Stimulated activated CD8-positive, alpha-beta memory T cell treated with anti-CD3 and anti-CD28 coated beads, Interleukin-4, amount 100 ng/mL, for 48 hours (primary cell): ENCODE measurements around the gene SNX4.
"Not testable (repeated sequence)": the region's sequence is repeated elsewhere in the genome, so short reads cannot be mapped to it uniquely, and the experiment has no call there.

Experiments
- DNase-seq: peaks from one replicate; pipeline ENCODE4 v3.0.0-alpha.2; 2020

The SNX4 gene

DNA sequence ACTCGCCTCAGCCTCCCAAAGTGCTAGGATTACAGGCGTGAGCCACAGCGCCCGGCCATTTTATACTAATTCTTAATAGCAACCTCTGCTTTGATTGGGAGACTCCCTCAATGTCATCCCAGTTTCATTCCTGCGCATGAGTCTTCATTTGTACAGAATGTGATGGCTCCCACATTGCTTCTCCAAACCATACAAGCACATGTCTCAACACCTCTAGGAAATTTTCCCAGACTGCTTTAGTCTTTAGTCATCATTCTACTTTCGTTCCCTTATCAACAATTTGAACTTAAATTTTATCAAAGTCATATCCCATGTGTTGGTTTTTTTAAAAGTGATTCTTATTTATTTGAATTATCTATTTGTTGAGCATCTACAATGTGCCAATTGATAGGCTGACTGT lies 58.1 kb downstream of the SNX4 start:
- no peak for DNase-seq

DNA sequence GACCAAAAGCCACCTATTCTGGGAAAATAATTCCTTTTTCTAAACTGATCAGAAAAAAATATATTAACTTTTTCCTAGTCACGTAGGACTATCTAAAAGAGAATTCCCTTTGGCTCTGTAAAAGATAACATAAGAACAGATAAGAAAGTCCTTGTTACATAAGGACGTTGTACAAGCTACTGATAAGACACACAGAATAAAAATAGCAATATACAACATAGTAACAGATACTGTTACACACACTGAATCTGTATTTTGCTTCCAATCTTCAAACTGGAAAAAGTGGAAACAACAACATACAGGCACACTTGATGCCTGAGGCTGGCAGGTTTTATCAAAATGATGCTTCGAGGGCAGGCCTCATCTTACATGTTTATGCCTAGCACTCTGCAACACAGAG lies 59.8 kb downstream of the SNX4 start:
- DNase-seq = no peak

DNA sequence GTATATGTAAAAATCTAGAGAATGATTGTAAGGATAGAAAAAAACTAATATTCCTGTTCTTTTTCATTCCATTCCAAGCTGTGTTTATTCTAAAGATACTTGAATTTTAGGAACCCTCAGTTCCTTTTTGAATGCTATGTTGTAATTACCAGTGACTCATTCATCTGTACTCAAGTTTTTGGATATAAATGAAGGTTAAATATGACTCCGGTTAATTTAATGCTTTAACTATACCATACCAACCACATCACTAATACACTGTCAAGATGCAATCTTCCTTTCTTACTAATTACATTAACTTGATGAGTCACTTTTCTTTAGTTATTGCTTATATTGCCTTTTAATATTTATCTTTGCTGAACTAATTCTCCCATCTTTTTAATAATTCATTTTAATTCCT lies 76.1 kb downstream of the SNX4 start:
- no peak for DNase-seq

DNA sequence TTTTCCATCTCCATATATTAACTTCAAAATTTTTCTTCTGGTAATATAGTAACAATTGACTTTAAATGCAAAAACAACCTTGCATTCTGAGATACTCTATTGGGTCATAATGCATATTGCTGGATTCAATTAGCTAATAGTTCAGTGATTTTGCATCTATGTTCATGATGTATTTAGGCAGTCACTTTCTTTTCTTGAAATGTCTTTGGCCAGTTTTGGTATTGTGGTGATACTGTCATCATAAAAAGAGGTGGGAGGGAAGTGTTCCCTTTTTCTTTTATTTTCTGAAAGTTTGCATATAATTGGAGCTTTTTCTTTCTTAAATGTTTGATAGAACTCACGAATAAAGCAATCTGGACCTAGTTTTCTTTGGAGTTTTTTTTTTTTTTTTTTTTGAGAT lies 77.5 kb downstream of the SNX4 start:
- no peak for DNase-seq

DNA sequence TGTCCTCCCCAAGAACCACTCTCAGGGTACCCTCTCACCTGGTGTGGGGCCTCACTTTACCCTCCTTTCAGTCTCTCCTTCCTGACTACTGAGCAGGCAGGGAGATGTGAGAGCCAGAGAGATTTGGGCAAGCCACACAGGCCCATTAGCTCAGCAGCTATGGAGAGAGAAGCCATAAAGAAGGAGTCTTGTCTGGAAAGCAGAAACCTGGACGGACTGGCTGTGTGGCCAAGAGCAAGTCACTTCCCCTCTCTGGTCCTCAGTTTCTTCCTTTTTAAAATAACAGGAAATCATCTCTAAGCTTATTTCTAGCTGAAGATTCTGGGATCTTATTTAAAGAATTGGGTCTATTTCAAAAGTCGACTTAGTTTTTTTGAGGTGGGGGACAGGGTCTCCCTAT lies 79.0 kb downstream of the SNX4 start:
- DNase-seq = no peak

DNA sequence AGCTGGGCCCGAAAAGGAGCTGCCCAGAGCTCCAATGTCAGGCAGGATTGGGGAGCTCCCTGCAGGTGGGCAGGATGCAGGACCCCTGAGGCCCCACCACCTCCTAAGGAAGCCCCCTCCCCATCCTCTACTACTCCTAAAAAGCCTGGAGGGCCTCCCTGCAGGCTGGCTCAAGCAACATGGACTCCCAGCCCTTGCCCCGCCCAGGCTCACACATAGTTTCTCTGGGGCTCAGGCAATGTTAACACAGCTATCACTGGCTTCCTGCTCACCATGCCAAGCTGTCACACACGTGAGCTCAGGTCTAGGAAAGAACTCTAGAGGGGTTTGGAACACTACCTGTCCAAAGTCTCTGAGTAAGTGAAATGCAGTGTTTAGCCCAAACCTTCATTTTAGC lies 79.4 kb downstream of the SNX4 start:
- no peak for DNase-seq

DNA sequence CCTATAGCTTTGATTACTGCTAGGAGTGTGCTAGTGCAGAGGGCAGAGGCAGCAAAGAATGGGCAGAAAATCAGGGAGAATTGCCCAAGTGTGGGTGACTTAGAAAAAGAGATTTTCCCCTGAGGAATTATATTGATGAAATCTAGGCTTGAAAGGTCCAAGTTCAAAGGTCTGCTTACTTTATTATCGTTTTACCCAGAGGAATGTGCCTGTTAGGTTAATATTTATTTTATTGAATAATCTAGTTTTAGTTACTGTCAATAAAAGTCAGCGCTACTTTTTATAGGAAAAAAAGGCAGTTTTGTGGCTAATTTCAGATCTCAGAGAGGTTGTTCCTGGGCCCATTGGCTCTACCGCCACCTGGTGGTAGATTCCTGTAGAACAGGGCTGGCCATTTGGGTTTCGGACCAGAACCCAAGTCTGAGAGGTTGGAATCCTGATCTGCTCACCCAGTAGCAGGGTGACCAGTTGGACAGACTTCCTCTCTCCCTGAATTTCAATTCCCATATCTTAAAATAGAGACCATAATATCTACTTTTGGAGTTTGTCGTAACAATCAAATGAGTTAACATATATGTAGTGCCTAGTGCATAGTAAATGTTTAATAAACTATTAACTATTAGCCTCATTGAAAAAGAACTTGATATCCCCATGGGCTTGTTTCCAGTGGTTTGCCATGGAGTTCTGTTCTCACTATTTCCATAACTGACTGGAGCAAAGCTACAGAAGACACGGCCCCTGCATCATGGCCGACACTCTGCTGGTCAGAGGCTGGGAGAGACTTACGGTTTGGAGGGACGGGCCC lies 82.2 kb downstream of the SNX4 start:
- DNase-seq = peak; percentile 81

DNA sequence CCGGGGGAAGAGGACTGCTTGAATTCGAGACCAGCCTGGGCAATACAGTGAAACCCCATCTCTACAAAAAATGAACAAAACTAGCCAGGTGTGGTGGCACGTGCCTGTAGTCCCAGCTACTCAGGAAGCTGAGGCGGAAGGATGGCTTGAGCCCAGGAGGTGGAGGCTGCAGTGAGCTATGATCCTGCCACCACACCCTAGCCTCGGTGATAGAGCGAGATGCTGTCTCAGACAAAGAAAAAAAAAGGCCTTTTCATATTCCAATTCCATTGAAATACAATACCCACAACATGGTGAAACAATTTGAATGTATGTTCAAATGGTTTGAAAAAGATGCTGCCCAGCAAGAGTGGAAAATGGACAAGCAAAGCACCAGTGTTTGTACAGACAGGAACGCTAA lies 83.1 kb downstream of the SNX4 start:
- DNase-seq = no peak

DNA sequence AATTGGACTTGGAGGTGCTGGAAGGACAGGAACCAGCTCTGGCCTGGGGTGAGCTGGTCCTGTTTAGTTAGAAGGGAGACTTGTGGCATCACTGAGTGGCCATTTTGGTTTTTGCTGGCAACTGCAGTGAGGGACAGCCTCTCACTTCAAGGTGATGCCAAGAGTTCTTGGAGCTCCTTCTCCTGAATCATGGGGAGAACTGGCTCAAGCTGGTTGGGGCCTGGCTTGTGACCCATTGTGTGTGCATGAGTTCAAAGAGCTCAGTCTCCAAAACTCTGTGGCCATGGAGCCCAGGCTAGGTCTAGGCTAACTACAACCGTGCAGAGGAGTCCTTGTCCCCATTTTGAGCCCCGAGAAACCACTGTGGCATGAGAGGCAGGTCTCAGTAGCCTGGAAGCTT lies 84.8 kb downstream of the SNX4 start:
- DNase-seq = no peak

DNA sequence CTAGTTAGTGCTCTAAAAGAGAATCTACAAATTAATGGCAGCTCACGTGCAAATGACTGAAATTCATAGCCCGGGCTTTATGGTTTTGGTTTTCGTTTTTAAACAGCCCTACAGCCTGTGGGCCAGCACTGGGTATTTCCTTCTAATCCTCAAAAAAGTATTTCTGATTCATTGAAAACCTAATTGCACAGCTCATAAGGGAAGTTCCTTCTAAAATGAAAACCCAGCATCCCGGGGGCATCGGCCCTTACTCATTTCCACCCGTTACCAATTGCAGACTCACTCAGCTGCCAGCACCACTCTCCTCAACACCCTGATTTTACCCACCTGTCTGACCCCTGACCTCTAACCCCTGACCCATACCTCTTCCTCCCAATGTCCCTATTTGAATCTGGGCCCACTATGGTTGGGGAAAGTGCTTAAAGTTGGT lies 85.4 kb downstream of the SNX4 start:
- DNase-seq = peak; percentile 36

DNA sequence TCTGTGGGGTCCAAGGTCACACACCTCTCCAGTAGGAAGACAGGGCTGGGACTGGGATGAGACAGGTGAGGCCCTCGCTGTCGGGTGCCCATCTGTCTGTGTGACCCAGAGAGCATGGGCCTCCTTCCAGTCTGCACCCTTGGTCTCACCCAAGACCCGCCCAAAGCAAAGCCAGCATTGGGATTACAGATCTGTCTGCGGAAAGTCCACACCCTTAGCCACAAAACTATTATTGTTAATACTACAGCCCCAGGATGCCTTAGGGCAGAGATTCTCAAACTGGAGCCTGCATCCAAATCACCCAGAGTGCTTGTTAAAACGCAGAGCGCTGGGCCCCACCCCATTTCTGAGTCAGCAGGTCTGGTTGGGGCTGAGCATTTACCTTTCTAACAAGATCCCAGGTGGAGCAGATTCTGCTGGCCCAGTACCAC lies 86.4 kb downstream of the SNX4 start:
- no peak for DNase-seq

DNA sequence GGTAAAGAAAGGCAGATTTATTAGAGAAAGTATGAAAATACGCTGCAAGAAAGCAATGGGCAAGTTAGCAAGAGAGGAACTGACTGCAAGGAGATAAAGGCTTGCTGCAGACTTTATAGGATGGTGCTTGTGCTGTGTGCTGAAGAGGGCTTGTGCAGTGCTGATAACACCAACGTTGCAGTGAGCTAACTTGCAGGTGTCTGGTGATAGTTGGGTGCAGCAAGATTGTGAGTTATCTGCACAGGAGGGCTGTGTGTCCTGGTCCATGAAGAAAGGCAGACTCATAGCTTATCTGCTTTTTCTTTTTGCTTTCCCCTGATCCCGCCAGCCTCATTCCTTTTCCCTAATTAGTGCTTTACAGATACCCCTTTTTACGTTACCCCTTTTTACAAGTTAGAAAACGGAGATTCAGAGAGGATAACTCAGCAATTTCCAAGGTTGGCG lies 86.9 kb downstream of the SNX4 start:
- DNase-seq = no peak

DNA sequence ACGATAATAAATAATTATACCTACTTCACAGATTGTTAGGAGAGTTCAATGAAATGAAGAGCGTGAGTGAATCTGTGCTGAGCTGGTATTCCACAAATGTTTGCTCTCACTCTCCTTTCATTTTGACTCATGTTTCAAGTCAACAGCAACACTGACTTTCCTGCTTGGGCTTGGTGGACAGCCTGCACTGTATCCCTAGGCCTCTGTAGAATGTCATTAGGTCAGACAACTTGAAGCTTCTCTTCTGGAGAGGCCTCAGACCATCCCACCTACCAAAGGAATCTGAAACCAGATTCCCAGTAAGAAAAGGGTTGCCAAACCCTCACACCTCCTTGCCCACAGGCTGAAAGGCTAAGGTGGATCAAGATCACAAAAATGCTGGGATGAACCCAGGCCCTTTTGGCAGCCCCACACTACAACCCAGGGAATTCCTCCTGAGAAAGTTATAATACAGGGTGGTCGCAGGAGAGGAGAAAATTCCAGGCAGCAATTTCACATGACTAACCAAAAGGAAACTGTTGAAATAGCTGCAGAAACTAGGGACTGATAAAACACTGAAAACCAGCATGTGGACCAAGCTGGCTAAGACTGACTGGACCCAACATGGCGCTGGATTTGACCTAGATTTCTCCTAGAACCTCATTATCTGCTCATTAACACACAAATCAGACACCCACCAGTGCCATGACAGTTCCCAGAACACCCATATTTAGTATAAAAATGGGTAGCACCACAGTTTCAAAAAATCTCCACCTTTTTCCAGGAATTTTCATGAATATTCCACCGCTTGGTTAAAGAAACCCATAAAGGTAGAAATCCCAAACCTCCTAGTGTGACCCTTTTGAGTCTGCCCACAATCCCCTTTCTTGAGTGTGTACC lies 87.9 kb downstream of the SNX4 start:
- no peak for DNase-seq

DNA sequence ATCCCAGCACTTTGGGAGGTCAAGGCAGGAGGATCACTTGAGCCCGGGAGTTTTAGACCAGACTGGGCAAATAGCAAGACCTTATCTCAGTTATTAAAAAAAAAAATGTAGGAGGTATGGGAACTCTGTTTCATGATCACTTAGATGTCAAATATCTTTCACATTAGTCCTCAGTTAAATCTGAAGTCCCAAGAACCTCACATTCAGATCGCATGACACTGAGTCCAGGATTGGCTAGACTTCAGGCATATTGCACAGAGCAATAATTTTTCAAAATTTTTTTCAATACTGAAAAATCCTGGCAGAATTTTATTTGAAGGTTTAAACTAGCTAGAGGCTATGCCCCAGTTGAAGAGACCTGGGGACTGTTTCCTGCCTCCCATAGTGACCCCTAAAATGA lies 88.6 kb downstream of the SNX4 start:
- no peak for DNase-seq

DNA sequence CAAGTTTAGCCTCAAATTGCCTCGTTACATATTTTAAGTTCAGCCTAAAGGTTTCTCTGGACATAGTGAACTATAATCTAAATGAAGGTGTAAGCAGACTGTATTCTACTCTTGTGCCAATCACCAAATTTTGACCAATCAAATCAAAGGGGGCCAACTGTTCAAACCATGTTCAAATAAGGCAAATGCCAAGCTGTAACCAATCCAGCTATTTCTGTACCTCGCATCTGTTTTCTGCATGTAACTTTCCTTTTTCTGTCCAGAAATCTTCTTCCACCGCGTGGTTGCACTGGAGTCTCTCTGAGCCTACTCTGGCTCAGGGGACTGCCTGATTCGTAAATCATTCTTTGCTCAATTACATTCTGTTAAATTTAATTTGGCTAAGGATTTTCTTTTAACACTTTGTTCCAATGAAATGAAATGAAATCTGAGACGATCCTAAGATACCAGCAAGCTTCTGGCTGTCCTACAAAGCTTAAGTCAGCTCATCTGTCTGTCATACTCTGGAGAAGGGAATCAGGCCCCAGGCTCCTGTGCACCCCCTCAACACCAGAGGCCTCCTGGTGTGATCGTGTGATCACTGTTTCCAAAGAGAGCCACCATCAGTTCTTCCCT lies 91.7 kb downstream of the SNX4 start:
- no peak for DNase-seq

DNA sequence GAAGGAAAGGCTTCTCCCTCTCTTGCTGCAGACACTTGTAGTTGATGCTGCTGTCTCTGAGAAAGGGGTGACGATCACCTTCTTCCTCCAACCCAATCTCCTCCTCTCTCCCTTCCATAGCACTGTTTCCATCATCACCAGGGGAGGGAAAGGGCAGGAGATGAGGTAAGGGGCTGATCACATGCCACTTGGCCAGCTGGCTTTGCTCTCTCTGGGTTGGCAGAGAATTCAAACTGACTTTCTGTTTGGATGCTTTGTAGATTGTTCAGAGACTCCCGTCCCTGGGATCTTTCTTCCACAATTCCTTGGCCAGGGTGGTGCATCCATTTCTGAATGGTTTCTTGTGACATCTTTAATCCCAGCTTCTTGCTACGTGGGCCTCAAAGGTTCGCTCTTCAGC lies 101.7 kb downstream of the SNX4 start:
- no peak for DNase-seq

DNA sequence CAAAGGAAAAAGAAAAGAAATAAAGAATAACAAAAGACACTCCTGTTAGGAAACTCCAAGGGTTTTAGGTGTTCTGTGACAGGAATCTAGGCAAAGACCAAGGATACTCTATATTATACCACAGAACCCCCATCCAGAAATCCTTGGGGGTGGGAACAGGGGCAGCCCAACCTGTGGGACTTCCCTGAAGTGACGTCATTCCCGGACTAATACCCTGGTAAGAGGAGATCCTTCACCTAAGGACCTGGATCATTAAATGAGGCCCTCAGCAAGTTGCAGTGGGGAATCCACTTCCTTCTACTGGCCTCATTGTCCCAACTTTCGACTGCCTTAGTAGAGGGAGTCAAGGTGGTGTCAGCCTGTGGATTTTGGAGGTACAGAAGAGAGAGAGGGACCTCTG lies 103.8 kb downstream of the SNX4 start:
- no peak for DNase-seq

DNA sequence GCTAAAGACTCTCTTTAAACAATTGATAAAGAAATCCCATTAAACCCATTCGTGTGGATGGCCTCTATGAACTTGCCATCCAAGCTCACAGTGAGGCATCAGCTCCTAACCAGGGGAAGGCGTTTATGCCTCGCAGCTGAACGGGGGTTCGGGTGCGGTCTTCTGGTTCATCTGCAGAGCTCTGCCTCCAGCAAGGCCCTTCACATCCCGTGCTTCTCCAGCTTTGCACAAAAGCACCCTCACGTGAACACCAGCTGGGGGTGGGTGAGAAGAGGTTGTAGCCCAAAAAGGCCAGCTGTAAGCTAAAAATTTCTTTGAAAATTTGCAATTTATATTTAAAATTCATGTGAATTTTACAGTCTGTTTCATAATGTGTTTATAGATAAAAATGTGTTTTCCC lies 105.3 kb downstream of the SNX4 start:
- DNase-seq = no peak

DNA sequence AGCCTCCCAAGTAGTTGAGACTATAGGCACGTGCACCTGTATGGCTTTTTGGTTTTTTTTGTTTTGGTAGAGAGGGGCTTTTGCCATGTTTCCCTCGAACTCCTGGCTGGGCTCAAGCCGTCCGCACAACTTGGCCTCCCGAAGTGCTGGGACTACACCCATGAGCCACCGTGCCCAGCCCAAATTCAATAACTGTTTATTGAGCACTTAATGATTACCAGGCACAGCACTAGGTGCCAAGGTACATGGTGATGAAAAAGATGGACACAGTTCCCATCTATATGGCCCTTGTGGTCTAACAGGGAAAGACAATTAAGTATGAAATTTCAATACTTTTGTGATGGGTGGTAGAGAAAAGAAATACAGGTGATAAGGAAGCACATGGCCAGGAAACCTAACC lies 109.1 kb downstream of the SNX4 start:
- no peak for DNase-seq

DNA sequence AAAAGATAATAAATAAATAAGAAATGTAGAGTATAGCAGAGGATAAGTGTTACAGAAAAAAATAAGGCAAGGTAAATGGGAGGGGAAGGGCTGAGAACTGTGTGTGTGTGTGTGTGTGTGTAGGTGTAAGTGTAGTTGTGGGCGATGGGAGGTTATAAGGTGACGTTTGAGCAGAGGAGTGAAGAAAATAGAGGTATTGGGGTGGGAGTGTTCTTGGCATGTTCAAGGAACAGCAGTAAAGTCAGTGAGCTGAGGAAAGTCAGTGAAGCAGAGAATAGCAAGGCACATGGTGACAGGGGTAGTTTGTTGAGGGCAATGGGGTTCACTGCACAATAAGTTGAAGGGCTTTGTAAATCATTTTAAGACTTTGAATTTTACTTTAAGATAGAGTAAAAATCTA lies 113.9 kb downstream of the SNX4 start:
- no peak for DNase-seq

DNA sequence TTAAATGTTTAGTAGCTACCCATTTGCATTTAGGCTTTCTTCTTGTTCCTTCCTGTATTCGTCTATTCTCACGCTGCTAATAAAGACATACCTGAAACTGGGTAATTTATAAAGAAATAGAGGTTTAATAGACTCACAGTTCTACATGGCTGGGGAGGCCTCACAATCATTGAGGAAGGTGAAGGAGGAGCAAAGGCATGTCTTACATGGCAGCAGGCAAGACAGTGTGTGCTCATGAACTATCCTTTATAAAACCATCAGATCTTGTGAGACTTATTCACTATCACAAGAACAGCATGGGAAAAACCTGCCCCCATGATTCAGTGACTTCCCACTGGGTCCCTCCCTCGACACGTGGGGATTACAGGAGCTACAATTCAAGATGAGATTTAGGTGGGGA lies 114.5 kb downstream of the SNX4 start:
- not testable (repeated sequence) for DNase-seq

DNA sequence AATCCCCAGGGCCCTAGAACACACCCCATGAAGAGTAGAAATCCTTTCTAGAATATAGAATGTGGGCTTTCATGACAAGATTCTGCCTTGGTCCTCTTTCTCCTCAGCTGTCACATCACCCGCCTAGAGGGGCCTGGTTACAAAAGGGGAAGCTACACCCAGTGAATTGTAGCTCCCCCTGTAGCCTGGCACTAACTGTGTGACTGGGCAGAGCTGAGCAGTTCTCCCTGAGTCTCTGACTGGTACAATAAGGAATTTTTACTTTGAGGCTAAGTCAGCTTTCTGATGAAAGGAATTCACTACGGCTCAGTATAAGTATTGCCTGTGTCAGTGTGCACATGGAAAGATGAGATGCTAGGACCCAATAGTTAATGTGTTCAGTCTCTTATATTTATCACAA lies 116.2 kb downstream of the SNX4 start:
- DNase-seq = no peak

DNA sequence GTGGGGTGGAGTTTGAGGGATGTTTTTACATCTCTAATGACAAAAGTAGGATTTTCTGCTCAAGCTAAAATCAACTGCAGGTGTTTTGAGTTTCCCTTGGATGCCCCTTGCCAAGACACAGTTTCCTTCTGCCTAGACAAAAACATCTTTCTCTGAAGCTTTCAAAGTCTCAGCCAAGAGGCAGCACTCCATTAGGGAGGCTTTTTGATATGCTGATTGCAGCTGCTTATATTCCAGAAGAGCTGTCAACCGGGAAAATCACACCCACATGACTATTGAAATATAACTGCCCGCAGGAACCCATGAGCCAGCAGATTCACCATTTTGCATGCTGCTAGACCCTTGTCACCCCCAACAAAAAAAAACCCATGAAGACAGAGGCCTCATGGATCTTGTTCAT lies 117.4 kb downstream of the SNX4 start:
- no peak for DNase-seq

DNA sequence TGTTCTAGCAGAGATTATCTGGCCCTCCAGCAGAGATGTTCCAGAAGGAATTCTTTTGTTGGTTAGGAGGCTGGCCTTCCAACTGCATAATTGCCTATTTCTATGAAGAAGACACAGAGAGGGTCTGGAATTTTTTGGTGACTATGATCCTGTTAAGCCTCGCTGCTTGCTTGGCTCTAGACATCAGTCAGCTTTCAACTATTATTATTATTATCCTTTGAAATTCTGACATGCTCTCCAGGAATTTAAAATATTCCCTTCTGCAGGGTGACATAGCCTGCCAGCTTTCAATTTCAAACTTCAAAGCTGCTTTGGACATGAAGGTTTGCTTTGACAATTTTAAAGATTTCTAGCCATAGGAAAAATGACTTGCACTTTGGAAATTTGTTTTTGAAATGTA lies 118.6 kb downstream of the SNX4 start:
- DNase-seq = no peak
